GM12874 (cell line): ENCODE data around the gene RERE.

Experiments
- TF ChIP-seq, protein P1 (sequence below): IDR thresholded peaks from 2 replicates; pipeline ENCODE4 v1.5.1; 2011; ENCODE audit warnings: low read depth, mild to moderate bottlenecking, control low read depth, low read length, moderate library complexity; ENCODE audit not compliant: insufficient read depth

RERE gene

GRCh38 chr1:8360493-8361197, 456.8 kb downstream of the RERE start:
- TF ChIP-seq, protein P1, sequence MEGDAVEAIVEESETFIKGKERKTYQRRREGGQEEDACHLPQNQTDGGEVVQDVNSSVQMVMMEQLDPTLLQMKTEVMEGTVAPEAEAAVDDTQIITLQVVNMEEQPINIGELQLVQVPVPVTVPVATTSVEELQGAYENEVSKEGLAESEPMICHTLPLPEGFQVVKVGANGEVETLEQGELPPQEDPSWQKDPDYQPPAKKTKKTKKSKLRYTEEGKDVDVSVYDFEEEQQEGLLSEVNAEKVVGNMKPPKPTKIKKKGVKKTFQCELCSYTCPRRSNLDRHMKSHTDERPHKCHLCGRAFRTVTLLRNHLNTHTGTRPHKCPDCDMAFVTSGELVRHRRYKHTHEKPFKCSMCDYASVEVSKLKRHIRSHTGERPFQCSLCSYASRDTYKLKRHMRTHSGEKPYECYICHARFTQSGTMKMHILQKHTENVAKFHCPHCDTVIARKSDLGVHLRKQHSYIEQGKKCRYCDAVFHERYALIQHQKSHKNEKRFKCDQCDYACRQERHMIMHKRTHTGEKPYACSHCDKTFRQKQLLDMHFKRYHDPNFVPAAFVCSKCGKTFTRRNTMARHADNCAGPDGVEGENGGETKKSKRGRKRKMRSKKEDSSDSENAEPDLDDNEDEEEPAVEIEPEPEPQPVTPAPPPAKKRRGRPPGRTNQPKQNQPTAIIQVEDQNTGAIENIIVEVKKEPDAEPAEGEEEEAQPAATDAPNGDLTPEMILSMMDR: no peak

- TF ChIP-seq, protein P1: no peak
Observed at GRCh38 chr1:8359617-8360481, 457.6 kb downstream of the RERE start.

- TF ChIP-seq, protein P1: no peak
Observed at GRCh38 chr1:8358897-8359616, 458.4 kb downstream of the RERE start.

DNA sequence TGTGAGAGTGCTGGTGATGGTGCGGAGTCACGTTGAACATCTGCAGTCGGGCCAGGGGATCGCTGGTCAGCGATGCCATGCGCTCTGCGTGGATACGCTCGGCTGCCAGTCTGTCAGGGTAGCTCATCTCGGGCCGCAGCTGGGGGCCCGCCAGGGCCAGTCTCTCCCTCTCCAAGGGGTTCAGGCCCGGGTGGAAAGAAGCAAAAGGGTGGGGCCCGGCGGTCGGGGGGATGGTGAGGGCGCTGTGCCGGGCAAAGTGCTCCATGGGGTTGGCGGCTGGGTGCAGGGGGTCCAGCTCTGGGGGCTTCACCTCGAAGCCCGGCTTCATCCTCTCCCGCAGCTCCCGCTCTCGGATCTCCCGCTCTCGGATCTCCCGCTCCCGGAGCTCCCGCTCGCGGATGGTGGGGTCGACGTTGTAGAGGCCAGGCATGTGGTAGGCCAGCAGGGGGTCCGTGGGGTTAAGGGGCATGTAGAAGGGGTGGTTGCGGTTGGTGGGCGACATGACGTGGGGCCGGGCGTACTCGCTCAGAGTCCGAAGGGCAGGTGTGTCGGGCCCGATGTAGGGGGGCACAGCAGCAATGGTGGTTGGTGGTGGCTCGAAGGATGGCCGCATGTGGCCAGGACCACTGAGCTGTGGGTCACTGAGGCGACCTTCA, 459.1 kb downstream of the RERE start:
- TF ChIP-seq, protein P1: no peak

GRCh38 chr1:8357329-8358101, 459.9 kb downstream of the RERE start:
- TF ChIP-seq, protein P1: no peak

DNA sequence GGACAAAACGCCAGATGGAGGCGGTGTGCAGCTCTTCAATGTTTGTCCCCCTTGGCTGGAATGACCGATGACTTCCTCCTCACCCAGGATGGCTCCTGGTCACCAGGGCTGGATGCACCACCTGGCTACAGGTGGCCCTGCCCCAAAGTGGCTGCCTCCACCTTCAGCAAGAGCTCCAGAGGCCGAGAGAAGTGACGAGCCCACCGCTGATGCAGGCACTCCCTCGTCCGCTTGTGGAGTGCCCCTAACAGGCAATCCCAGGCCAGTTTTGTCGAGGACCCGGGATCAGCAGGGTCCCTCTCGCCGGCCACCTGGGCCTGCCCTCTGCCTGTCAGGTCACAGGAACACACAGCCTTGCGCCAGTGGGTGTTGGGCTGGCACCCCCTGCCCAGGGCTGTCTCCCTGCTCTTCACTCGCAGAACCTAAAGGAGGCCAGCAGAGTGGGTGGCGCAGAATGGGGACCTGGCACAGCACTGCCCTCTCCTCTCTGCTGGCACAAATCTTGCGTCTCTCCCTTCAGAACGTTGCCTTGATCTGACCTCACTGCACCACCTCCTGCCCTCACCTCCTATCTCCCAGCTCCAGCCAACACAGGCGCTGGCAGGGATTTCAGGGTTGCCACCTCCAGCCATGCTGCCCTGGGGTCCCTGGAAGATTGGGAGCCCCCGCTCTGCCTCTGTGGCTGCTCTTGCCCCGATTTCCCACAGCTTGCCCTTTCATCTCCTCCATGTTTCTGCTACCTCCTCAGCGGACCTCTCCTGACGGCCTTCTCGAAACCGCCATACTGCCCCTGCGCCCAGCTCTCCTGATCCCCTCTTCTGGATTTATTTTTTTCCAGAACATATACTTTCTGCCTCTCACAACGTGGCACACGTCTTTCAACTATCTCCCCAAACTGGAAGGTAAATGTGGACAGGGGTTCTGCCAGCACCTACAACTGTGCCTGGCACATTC, 460.9 kb downstream of the RERE start:
- TF ChIP-seq, protein P1: no peak
